NCI-H2196 (cell line): ENCODE measurements around the gene DAPL1.

Experiments used
- DNase-seq: peaks from one replicate; lab custom pipeline; 2025; ENCODE audit not compliant: unreplicated experiment; lab: John Stamatoyannopoulos, UW

The DAPL1 gene

DNA sequence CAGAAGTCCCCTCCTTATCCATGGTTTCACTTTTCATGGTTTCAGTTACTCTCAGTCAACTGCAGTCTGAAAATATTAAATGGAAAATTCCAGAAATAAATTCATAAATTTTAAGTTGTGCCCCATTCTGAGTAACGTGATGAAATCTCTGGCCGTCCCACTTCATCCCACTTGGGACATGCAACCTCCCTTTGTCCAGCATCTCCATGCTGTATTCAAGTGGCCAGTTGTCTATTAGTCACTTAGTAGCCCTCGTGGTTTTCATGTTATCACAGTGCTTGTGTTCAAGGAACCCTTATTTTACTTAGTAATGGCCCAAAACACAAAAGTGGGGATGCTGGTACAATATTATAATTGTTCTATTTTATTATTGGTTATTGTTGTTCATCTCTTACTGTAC, 18.0 kb upstream of the DAPL1 start:
- DNase-seq, result no peak

DNA sequence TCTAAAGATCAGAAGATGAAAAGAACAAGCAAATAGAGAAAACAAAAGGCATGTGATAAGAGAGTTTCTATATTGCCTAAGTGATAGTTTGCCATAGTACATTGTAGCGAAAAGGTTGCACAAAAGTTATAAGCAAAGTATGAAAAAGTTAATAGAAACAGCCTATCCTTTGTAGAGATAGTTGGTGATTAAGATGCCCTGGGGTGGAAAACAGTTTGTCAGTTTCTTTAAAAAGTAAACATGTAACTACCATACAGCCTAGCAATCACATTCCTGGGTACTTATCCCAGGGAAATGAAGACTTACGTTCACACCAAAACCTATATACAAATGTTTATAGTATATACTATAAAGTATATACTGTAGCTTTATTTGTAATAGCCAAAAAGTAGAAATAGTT, 16.9 kb upstream of the DAPL1 start:
- no peak for DNase-seq

DNA sequence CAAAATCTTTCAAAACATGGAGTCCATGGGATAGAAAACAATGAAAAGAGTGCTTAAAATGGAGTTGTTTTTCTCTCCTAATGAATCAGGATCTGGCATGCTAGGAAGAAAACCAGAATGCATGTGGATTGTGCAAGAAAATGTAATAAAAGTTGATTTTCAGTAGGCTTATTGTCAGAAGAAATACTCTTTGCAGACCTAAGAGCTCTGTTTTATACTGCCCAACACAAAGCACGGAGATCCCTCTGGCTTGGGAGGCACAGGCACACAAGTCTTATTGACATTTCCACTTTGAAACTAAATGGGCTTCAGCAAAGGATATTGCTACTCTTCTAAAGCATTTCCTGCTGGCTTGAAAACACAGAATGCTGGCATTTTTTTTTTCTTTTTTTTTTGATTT, 15.5 kb upstream of the DAPL1 start:
- no peak for DNase-seq

DNA sequence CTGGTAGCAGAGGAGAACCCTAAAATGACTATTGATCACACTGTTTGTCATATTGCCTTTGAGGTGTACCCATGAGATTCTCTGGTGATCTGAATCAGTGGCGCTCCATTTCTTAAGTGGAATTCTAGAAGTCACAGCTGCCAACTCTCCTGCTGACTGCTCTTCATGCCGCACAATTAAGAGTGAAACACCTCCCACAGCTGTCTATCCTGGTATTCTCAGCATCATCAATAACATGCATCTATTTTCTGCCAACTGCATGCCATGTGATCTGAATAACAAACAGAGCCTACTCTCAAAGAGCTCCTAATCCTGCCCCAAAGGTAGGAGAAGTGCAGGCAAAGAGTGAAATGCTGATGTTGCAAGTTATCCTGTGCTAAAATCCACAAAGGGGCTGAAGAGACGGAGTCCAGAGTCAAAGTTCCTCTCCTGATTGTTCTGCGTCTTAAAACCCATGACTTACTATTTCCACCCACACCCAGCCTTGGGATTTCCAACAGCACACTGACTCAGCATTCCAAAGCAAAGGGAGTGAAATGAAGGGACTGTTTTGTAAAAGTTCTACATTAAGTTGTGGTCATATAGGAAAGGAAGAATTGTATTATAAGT, 13.7 kb upstream of the DAPL1 start:
- DNase-seq, result no peak

DNA sequence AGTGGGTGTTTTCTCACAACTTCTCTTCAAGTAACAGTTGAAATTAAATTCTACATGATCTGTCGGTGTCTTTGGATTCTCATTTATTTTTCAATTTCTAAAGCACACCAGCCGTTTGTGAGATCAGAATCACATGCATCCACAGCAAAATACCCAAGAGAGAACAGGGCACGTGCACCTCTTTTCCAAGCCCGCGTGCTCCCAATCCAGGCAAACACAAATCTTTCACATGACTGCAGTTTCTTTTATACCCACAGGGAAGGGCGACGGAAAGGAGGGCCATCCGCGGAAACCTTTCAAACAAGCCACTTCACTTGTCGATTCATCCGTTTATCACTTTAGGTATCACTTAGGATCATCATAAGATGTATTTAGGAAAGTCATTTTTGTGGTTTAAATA, 13.0 kb upstream of the DAPL1 start:
- no peak for DNase-seq

DNA sequence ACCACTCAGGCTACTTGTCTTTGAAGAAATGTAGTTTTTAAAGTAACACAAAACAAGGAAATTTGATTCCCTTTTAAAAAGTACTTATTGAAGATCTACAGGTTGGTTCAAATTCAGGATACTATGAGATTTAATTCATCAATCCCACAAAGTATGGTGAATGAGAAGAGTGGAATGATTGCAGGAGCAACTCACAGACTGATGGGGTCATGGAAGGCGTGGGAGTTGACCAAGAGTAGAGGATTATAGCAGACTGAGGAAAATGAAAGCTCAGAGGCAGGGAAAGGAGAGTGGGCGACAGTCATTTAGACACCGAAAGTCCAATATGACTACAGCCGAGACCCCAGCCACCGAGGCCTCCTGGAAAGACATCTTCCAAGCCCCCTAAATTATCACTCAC, 12.5 kb upstream of the DAPL1 start:
- DNase-seq, result no peak

DNA sequence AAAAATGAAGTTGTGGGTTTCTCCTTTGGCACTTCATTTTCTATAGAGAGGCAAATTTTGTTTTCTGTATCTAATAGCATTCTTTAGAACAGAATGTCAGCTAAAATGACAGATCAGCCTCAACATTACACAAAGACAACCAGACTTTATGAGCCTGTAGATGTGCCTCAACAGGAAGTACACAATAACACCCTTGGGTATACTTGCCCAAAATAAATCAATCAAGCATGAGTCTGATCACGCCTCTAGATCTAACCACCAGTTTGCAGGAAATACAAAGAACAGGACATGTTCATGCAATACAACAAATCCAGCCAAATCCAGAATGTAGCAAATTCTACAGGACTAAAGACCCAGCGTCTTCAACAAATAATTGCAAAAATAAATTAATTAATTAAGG, 11.2 kb upstream of the DAPL1 start:
- no peak for DNase-seq

DNA sequence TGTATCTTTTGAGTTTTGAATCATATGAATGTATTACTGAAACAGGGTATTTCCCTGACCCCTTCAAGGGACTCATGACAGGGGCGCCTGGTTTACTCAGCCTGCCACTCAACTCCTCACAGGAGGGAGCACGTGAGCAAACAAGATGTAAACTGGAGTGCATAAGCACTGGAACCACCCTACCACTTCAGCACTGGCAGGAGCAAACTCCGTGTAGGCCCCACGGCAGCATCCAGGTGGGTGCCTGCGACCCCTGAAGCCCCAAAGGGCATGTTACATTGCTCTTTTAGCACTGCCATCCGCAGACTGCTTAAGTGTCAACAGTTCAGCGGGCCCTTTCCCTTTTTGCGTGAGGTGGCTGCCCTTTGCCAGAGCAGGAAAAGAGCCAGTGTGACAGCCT, 8.2 kb upstream of the DAPL1 start:
- DNase-seq, result no peak

DNA sequence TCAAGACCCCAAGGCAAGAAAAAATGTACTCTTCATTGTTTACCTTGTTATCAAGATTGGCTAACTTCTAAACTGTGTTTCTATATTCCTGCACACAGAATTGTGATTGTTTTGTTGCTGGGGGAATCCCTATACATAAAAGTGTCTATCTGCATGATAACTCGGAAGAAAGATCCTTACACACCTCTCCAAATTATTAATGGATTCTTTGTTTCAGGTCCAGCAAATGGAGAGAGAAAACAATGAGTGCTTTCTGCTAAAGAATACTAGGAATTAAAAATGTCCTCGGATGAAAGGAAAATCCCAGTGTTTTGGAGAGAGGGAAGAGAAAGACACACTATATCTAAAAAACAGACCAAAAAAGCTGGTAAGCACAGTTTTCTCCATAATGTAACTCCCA, 6.2 kb upstream of the DAPL1 start:
- no peak for DNase-seq

DNA sequence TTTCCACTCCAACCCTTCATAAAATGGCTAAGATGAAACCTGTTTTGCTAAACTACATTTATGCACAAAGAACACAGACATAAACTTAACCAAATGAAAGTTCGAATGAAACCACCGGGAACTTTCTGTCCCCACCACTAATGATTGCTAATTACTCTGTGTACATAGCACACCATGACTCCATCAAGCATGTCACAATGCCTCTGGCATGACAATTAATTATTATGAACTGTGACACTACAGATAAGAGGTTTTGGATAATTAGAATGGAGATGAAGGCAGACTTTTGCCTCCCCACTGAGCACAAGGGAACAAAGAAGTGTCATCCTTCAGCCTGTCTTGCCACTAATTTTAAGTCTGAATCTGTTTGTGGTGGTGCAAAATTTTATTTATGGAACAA, 1.5 kb downstream of the DAPL1 start:
- no peak for DNase-seq

DNA sequence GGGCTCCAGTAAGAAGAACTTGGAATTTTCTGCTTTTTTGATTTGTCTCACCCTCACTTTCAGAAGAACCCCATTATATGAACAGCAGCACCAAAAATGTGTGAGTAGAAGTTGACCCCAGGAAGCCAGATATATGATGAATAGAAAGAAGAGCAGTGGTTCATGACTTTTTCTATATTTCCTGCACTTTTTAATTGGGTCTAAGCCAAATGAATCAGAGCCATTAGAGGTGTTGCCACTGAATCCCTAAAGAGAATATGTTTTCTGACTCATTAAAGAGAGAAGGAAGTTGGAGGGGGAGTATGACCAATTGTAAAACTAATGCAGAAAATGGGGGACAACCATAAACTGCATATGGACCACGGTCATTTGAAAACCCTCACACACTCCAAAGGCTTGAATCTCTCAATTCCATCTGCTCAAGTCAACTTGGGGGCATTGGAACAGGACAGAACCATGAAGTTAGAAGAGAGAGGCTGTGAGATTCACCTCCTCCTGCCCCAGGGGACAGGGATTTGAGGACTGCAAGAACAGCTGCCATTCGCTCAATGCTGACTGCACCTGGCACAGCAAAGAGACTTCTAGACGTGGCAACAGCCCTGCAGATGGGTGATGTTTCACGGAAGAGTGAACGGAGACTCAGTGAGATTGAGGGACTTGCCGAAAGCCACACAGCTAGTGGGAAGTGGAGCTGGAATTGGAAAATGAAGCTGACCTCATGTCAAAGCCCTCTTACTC, 3.0 kb downstream of the DAPL1 start:
- DNase-seq, result no peak

DNA sequence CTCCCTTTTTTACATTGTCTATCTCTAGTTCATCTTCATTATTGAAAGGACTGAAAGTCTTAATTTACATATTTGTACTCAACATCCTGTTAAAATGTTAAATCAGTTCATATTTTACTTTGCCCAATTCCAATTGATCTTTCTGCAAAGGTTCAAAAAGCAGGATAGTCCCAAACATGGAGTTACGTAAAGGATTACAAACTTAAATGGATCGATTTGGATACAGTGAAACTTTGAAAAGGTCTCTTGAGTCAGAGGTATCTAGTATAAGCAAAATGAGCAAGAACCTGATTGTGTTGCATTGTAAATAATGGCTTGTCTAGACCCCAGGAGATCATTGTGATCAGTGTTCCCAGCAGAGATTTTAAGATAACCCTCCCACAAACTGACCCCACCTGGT, 4.1 kb downstream of the DAPL1 start:
- DNase-seq, result no peak

DNA sequence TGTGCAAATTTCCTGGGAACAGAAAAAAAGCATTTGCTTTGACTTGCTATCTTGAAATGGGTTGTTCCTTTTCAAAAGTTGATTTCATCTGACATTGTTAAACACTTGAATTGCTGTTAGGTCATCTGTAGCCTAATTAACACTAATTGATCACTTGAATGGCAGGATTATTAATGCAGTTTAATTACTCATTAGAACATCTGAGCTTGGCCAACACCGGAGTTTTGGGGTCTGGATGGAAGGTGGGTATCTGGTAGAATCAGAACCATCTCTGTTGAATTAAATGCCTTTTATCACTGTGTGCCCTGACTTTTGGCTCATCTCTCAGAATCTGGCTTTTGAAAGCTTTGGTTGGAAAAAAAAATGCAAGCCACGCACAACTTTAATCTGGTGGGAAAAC, 8.4 kb downstream of the DAPL1 start:
- DNase-seq, result no peak

DNA sequence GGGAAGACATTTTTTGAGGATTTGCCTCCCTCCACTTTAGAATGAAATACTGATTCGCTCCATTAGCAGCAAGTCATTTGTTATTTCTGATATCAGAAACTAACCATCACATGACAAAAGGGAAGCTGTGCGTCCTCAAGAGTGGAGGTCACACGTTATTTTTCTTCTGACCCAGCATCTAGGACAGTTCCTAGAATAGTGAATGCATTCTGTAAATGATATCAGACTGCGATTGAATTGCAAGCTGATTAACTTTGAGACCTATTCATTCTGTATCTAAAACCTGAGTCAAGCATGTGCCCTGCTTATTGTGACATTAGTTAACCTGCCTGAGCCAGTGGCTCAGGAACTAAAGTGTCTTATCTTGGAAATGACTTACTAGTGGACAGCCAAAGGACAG, 10.1 kb downstream of the DAPL1 start:
- DNase-seq, result no peak

DNA sequence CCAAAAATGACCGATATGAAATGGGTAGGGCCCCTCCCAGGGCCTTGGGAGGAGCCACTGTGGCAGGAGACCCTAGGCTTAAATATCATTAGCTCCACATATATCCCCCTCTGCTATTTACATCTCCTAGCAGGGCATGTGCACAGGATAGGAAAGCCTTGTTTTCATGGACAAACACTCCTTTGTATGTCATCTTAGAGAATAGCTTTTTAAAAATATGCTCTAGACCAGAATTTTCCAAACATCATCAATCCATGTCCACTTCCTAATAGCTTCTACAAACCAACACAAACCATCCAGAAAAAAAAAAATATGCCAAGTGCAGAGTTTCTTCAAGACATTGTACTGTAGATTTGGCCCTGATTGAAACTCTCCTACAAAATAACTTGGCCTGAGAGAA, 10.8 kb downstream of the DAPL1 start:
- no peak for DNase-seq

DNA sequence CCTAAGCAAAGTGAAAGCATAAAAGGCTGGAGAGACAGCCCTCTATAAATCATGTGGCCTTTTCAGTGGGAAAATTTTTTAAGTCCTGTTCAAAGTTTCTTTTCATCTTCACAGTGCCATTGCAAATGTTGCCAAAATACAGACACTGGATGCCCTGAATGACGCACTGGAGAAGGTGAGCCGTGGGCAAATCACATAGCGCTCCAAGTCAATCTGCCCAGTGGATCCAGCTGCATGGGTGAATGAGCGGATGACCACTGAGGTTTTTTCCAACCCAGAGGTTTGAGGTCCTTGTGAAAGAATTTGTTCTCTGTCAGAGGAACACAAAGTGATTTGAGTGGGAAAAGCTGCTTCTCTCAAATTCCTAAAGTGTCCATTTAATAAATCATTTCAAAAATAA, 11.8 kb downstream of the DAPL1 start:
- DNase-seq, result no peak

DNA sequence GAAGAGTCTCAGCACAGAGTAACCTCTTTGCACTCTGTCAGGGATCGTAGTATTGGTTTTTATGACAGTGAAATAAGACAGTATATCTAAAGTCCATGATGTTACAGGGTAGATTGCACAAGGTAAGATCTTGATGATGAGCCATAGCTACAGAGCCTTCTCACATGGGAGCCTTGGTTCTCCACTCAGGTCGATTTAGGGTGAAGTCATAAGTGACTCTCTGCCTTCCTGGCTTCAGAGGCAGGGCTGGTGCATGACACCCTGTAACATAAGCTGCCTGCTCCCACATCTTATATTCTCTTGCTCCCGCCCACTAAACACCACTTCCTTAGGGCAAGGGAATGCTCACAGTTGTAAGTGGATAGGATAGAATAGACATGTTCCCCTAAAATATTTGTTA, 13.3 kb downstream of the DAPL1 start:
- DNase-seq, result no peak

DNA sequence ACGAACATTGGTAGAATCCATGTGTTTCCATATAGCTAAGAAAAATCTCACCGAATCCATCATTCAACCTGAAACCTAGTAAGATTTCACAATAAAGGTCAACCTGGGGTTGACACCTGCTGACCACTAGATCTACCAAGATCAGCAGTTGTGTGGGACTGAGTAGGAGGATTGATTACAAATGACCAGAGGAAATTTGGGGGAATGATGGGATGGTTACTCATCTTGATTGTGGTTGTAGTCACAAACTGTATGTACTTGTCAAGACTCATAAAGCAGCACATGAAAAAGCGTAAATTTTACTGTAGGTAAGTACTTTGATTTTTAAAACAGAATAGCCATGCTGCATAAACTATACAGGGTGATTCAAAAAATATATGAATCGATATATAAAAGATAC, 14.7 kb downstream of the DAPL1 start:
- DNase-seq, result no peak

DNA sequence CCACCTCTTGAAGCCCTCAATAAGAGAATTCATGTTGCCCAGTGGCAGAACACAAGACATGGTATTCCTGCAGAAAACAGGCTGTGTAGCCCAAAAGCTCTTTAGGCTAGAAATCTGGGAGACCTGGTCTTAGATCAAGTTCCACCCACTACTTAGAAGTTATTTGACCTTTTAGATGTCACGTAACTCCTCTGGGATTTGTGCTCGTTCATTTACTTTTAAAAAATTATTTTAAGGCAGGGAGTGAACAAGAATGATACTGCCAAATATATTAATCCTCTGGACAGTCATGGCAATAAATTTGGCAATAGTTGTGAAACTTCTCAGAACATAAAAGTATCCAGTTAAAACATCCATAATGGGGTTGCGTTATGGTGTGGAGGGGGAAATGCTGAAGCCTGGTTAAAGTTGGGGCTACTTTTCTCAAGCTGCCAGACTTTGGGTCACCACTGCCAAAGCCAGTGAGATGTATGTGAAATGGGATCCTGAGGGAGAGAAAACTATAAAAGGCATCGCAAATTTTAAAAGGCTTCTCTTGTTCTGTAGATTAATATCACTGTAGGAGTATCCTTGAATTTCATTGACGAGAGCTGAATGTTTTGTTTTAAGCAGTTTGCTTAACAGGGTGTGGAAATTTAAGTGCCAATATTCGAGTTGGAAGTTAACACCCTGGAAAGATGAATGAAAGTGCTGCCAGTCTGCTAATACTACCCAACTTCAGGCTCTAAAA, 15.8 kb downstream of the DAPL1 start:
- no peak for DNase-seq

DNA sequence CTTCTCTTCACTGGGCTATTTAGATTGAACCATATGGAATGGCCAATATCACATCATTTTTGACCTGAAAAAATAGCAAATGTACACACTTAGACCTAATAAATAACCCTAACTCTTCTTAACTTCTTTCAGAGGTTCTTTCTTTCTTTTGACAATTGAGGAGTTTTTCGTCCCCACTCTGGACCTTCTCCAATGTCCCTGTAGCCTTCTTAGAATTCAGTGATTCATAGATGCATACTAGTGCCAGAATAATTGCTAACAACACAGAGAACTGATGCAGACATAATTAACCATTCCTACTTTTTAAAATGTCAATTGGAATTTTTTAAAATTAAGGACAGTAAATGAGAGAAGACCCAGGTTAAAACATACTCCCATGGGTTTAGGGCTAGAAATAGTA, 20.0 kb downstream of the DAPL1 start:
- DNase-seq, result no peak

DNA sequence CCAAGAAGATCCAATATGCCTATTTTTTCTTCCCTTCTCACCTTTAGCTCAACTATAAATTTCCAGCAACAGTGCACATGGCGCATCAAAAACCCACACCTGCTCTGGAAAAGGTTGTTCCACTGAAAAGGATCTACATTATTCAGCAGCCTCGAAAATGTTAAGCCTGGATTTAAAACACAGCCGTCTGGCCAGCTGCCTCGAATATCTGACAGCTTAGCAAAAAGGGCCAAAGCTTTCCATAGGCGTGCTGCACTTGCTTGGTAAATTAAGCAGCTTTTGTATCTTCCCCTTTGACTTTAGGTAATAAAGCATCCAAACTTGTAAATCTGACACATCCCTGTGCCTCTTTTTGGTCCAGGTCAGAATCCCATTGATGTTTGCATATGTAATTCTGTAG, 20.5 kb downstream of the DAPL1 start:
- no peak for DNase-seq

DNA sequence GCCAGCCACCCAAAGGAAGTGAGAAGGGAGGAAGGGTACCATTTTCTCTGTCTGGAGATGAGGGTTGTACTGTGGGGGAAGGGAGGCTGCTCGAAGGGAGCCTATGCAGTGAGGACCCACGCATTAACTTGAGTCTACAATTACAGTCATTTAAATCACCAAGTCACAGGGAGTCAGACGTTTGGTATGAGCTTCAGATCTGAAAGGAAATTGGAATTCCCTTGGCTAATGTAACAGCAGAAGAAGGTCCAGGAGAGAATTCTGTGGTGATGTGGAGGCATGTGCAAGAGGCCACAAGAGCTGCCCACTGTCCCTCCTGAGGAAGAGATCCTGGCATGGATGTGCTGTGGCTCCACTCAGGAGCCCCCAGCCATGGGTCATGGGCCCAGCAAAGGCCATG, 22.5 kb downstream of the DAPL1 start:
- no peak for DNase-seq

DNA sequence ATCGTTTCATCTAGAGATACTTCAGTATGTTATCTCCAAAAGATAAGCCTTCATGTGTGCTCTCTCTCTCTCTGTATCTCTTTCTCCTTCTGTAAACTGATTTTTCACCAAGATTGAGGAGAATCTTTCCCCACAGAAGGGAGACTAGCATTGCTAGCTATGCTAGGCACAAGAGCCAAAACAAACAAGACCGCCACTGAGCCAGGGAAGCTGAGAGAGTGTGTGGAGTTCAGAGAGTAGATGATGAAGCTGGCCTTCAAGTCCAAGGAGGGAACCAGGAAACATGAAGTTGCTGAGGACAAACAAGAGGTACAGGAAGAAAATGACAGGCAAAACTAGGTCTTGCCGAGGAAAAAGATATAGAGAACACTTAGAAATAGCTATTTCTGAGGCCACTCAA, 23.4 kb downstream of the DAPL1 start:
- no peak for DNase-seq
